Cardiac atrium fibroblast (primary cell): ENCODE measurements around the gene HOOK1. TPM values are rescaled to one million over a fixed set of nuclear protein-coding genes. Genes with fewer than 3 reads are reported as not detected.

ENCODE experiments used
- total RNA-seq: library from RNA; depleted of rRNA; stranded (reverse); fragments of >200 nt; gene quantifications from 2 replicates; pipeline ENCODE4 v1.2.3, GENCODE V29; 2015

HOOK1 gene
- total RNA-seq = not detected in 2 replicates

GRCh38 chr1:59814901-59815825 lies at the start of gene HOOK1:
Gene HOOK1, plus strand, starts transcription at chr1:59814949. Its CDS starts 169 bp downstream, at chr1:59815118.

Other genes starting within 250 kb of the HOOK1 start
- not detected in 2 replicates for gene CYP2J2, start 111.8 kb downstream of the HOOK1 start, total RNA-seq